ENCODE measurements around the gene D2HGDH.
A peak's percentile ranks its signal among the peaks of the same experiment; 100 is the strongest.

D2HGDH gene

GRCh38 chr2:241773511-241774418 is 39.3 kb downstream of the D2HGDH start:
- no peak overlapping the region for H2BK5ac ChIP-seq (ENCODE audit: low read length)
- WGBS (ENCODE audit: extremely low coverage, insufficient coverage, low lambda C conversion rate): no CpG with 5 or more reads among the region's 29 CpGs

GRCh38 chr2:241774419-241775222 is 40.2 kb downstream of the D2HGDH start:
- no peak overlapping the region for H3K18ac ChIP-seq (ENCODE audit: low read length)
- H3K4me3 ChIP-seq (ENCODE audit: low read length): no peak overlapping the region
- no CpG with 5 or more reads among the region's 40 CpGs for WGBS (ENCODE audit: extremely low coverage, insufficient coverage, low lambda C conversion rate)
- peaks cover 4% of the 10 kb centered on the region for H3K4me1 ChIP-seq (ENCODE audit: control insufficient read depth, low read depth, low read length)
- H4K8ac ChIP-seq (ENCODE audit: low read depth, low read length): no peak overlapping the region
- no peak for DNase-seq
- no peaks in the 10 kb centered on the region for H3K79me1 ChIP-seq (ENCODE audit: low read length)
- H2AK5ac ChIP-seq (ENCODE audit: low read length): no peak overlapping the region
- no peak overlapping the region for H4K5ac ChIP-seq (ENCODE audit: low read length)
- no peaks in the 10 kb centered on the region for H3K36me3 ChIP-seq (ENCODE audit: control insufficient read depth, insufficient read depth, low read length)
- no peaks in the 10 kb centered on the region for H3K27me3 ChIP-seq (ENCODE audit: insufficient read depth, low read length, poor library complexity)
- H2BK5ac ChIP-seq (ENCODE audit: low read length): no peak overlapping the region
- H3K27ac ChIP-seq (ENCODE audit: low read depth, low read length): no peak overlapping the region
- H3K23ac ChIP-seq (ENCODE audit: low read length): no peak overlapping the region
- H2BK120ac ChIP-seq (ENCODE audit: low read depth, low read length): no peak overlapping the region
- H2BK15ac ChIP-seq (replicated peaks; ENCODE audit: low read depth): no peak overlapping the region
- H3K4me2 ChIP-seq (ENCODE audit: low read length): no peak overlapping the region
- H3K56ac ChIP-seq (ENCODE audit: low read length): no peak overlapping the region
- H3K9ac ChIP-seq (ENCODE audit: low read length): no peak overlapping the region
- no peak overlapping the region for H3K4ac ChIP-seq (ENCODE audit: low read depth, low read length)
- H3K79me2 ChIP-seq (ENCODE audit: control insufficient read depth, insufficient read depth, low read length): no peaks in the 10 kb centered on the region

More at GRCh38 chr2:241773511-241774418, 39.3 kb downstream of the D2HGDH start:
- H3K27me3 ChIP-seq (ENCODE audit: insufficient read depth, low read length, poor library complexity): no peaks in the 10 kb centered on the region
- no peak overlapping the region for H2AK5ac ChIP-seq (ENCODE audit: low read length)
- H3K4me3 ChIP-seq (ENCODE audit: low read length): no peak overlapping the region
- no peaks in the 10 kb centered on the region for H3K79me1 ChIP-seq (ENCODE audit: low read length)
- no peak overlapping the region for H4K8ac ChIP-seq (ENCODE audit: low read depth, low read length)
- H3K4me1 ChIP-seq (ENCODE audit: control insufficient read depth, low read depth, low read length): peaks cover 4% of the 10 kb centered on the region
- no peak overlapping the region for H2BK15ac ChIP-seq (replicated peaks; ENCODE audit: low read depth)
- H3K79me2 ChIP-seq (ENCODE audit: control insufficient read depth, insufficient read depth, low read length): no peaks in the 10 kb centered on the region
- DNase-seq: no peak
- peak overlapping the region; percentile 7 for H3K56ac ChIP-seq (ENCODE audit: low read length)
- H4K5ac ChIP-seq (ENCODE audit: low read length): no peak overlapping the region
- H3K23ac ChIP-seq (ENCODE audit: low read length): no peak overlapping the region
- no peak overlapping the region for H3K18ac ChIP-seq (ENCODE audit: low read length)
- H3K27ac ChIP-seq (ENCODE audit: low read depth, low read length): no peak overlapping the region
- no peak overlapping the region for H3K4ac ChIP-seq (ENCODE audit: low read depth, low read length)
- H3K4me2 ChIP-seq (ENCODE audit: low read length): no peak overlapping the region
- no peak overlapping the region for H2BK120ac ChIP-seq (ENCODE audit: low read depth, low read length)
- no peak overlapping the region for H3K9ac ChIP-seq (ENCODE audit: low read length)
- no peaks in the 10 kb centered on the region for H3K36me3 ChIP-seq (ENCODE audit: control insufficient read depth, insufficient read depth, low read length)

- Histone ChIP-seq H3K23ac (ENCODE audit: low read length) (no peak overlapping the region), H3K79me1 (ENCODE audit: low read length) (no peaks in the 10 kb centered on the region), H3K4me1 (ENCODE audit: control insufficient read depth, low read depth, low read length) (peaks cover 4% of the 10 kb centered on the region), H3K18ac (ENCODE audit: low read length) (no peak overlapping the region), H2BK15ac (replicated peaks; ENCODE audit: low read depth) (no peak overlapping the region), H3K4me3 (ENCODE audit: low read length) (no peak overlapping the region), H3K27me3 (ENCODE audit: insufficient read depth, low read length, poor library complexity) (no peaks in the 10 kb centered on the region), H3K9ac (ENCODE audit: low read length) (no peak overlapping the region), H4K8ac (ENCODE audit: low read depth, low read length) (no peak overlapping the region), H3K27ac (ENCODE audit: low read depth, low read length) (no peak overlapping the region), H3K56ac (ENCODE audit: low read length) (peak overlapping the region; percentile 42), H3K36me3 (ENCODE audit: control insufficient read depth, insufficient read depth, low read length) (no peaks in the 10 kb centered on the region), H3K4ac (ENCODE audit: low read depth, low read length) (no peak overlapping the region), H3K4me2 (ENCODE audit: low read length) (no peak overlapping the region), H4K5ac (ENCODE audit: low read length) (no peak overlapping the region), H2AK5ac (ENCODE audit: low read length) (no peak overlapping the region), H3K79me2 (ENCODE audit: control insufficient read depth, insufficient read depth, low read length) (no peaks in the 10 kb centered on the region), H2BK5ac (ENCODE audit: low read length) (no peak overlapping the region), H2BK120ac (ENCODE audit: low read depth, low read length) (no peak overlapping the region)
- no peak for DNase-seq
- no CpG with 5 or more reads among the region's 34 CpGs for WGBS (ENCODE audit: extremely low coverage, insufficient coverage, low lambda C conversion rate)
Observed at GRCh38 chr2:241775223-241776177, 41.1 kb downstream of the D2HGDH start.

- no peak within 1 kb of the TSS for H4K8ac ChIP-seq (ENCODE audit: low read depth, low read length)
- no peak within 1 kb of the TSS for H3K4me3 ChIP-seq (ENCODE audit: low read length)
- H3K79me2 ChIP-seq (ENCODE audit: control insufficient read depth, insufficient read depth, low read length): no peaks in the 10 kb centered on the region
- no peak within 1 kb of the TSS for H2BK15ac ChIP-seq (replicated peaks; ENCODE audit: low read depth)
- no peak within 1 kb of the TSS for H3K9ac ChIP-seq (ENCODE audit: low read length)
- DNase-seq: no peak
- H3K18ac ChIP-seq (ENCODE audit: low read length): no peak within 1 kb of the TSS
- H3K4me2 ChIP-seq (ENCODE audit: low read length): no peak within 1 kb of the TSS
- H3K4me1 ChIP-seq (ENCODE audit: control insufficient read depth, low read depth, low read length): peaks cover 4% of the 10 kb centered on the region
- H2AK5ac ChIP-seq (ENCODE audit: low read length): no peak within 1 kb of the TSS
- H3K27ac ChIP-seq (ENCODE audit: low read depth, low read length): no peak within 1 kb of the TSS
- H3K56ac ChIP-seq (ENCODE audit: low read length): peak within 1 kb of the TSS; percentile 56
- H3K27me3 ChIP-seq (ENCODE audit: insufficient read depth, low read length, poor library complexity): no peaks in the 10 kb centered on the region
- no peak within 1 kb of the TSS for H2BK120ac ChIP-seq (ENCODE audit: low read depth, low read length)
- no peak within 1 kb of the TSS for H4K5ac ChIP-seq (ENCODE audit: low read length)
- no peak within 1 kb of the TSS for H2BK5ac ChIP-seq (ENCODE audit: low read length)
- WGBS (ENCODE audit: extremely low coverage, insufficient coverage, low lambda C conversion rate): no CpG with 5 or more reads among the region's 27 CpGs
- H3K36me3 ChIP-seq (ENCODE audit: control insufficient read depth, insufficient read depth, low read length): no peaks in the 10 kb centered on the region
- peak within 1 kb of the TSS; percentile 66 for H3K23ac ChIP-seq (ENCODE audit: low read length)
- no peaks in the 10 kb centered on the region for H3K79me1 ChIP-seq (ENCODE audit: low read length)
- no peak within 1 kb of the TSS for H3K4ac ChIP-seq (ENCODE audit: low read depth, low read length)
Observed at GRCh38 chr2:241776336-241777169, 42.1 kb downstream of the D2HGDH start, which contains the start of gene GAL3ST2. Gene GAL3ST2, plus strand, starts transcription at chr2:241776822. Its CDS starts 134 bp downstream, at chr2:241776956.
